Right renal cortex interstitium (tissue), 3 donors: ENCODE results near the gene CACNA1C. TPM values are rescaled to one million over a fixed set of nuclear protein-coding genes. Genes with fewer than 3 reads are reported as not detected.

Experiments used
- DNase-seq, 3 donors: peaks; one replicate each; pipeline ENCODE4 v3.0.0-alpha.2; 2013; ENCODE audit warnings: low read depth in 3 of 3, low spot score in 2 of 3
- polyA plus RNA-seq, 3 donors: library from polyadenylated mRNA; unstranded; fragments of 120-200 nt; gene quantifications; one replicate each; pipeline ENCODE4 v1.2.1, GENCODE V29; 2013; ENCODE audit not compliant: insufficient read length in 3 of 3

CACNA1C gene
- polyA plus RNA-seq, 3 donors, result 5.7 to 6.4 (median 5.8) TPM

DNA sequence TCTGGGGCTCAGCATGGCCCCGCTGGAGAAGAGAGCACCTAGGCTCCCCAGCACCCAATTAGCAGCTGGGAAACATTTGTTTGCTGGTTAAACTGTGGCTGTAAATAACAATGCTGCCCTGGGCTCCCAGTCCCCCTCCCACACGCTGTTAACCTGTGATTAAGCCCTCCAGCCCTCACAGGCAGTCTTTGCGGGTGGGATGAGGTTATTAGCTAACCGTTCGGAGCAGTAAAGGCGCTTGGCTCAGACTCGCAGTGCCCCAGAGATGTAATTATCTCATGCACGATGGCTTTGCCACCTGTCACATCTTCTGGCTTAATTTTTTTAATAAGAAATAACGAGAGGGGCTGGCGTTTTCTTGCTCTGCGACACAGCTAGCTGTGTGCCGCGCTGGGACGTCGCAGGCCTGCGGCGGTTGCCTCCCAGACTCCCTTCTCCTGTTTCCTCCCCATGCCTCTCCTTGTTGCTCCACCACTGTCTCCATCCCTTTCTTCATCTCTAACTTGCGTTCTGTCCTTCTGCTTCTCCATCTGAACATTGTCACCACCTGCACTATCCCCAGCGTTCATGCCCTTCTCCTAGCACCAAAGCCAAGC lies 502.8 kb downstream of the CACNA1C start:
- DNase-seq, result no peak

DNA sequence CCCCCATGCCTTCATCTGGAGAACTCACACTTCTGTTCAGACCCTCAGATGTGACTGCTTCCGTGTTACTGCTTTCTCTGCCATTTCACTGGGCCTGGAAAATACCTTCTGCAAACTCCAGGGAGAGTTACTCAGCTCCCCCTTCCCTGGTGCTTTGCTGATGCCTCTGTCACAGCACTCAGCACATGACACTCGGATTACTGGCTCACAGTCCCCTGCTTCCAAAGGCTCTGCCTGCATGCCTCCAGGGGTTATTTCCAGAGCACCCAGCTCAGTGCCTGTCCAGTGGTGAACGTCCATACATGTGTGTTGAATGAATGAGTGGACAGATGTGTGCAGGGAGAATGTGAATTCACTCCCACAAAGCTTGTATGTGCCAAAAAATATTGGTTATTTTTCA lies 504.8 kb downstream of the CACNA1C start:
- DNase-seq, result no peak

DNA sequence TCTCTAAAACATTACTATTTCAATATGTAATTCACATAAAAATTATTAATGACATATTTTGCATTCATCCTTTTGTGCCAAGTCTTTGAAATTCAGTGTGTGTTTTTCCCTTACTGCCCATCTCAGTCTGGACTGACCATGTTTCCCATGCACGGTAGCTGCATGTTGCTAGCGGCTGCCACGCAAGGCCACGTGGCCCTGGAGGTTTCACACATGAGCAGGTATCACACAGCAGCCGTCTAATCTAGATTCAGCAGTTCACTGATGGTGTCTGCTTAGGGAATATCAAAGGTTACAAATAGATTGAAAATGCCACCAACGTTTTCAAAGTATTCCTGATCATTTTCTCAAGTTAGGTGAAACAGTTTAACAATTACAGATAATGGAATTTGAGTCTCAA lies 507.1 kb downstream of the CACNA1C start:
- no peak for DNase-seq

DNA sequence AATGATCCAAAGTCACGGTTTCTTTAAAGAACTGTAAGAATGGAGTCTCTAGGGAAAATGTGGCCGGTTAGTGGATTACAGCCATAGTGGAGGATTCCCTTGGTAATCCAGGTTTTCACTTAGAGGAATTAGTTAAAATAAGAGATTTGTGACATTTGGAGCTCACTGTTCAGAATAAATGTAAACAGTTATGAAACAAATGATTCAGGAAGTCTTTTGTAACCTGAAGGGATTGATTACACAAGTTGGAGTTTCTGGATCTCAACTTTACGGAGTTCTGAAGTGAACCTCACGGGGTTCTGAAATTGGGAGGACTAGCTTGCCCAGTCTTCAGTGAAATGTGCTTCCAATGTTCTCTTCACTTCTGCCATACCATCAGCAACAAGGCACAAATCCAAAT lies 507.6 kb downstream of the CACNA1C start:
- no peak for DNase-seq

DNA sequence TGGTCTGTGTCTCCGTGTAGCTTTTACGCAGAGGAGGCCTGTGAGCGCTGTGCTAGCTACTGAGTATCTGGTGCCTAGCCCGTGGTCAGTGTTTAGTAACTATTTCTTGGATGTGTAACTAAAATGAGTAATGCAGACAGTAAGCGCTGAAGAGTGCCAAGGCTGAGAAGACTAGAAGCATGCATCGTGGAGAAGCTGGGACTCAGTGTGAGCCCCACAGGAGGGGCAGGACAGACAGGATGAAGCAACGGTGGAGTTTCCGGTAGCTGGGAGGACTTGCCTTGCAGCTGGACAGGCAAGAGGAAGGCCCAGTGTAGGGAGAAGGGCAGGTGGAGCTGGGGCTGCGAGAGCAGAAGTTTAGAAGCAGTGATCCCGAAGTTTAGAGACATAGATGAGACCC lies 508.6 kb downstream of the CACNA1C start:
- DNase-seq, result no peak

DNA sequence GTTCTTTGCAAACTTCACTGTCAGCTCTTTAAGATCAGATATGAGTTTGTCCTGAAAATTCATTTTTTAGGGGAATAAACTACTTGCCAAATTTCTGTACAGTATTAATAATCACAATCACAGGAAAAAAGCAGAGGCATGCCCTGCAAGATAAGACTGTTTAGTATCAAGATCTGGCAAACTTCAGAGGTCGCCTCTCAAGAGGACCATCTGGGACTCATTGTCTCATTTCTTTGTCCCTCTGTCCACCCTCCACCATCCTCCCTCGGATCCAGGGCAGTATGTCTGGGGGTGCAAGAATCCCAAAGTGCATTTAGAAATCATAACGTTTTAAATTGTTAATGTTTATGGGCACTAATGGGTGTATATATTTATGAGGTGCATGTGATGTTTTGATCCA lies 509.6 kb downstream of the CACNA1C start:
- DNase-seq, result no peak

DNA sequence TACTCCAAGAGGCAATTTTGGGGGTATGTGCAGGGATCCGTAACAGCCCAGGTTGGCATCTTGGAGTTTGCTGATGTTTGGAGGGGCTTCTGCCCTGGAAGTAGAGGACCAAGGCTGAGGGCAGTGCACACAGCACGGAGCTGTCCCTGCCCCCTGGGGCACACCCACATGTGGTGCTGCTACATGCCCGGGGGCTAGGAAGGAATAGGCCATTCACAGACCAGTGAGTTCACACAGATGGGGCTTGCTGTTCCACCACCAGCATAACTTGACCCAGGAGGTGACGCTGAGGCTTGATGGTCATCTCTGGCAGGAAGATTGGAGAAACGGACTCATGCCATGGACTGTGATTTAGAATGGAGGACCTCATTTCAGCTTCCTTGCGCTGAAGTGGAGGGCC lies 510.9 kb downstream of the CACNA1C start:
- no peak for DNase-seq

DNA sequence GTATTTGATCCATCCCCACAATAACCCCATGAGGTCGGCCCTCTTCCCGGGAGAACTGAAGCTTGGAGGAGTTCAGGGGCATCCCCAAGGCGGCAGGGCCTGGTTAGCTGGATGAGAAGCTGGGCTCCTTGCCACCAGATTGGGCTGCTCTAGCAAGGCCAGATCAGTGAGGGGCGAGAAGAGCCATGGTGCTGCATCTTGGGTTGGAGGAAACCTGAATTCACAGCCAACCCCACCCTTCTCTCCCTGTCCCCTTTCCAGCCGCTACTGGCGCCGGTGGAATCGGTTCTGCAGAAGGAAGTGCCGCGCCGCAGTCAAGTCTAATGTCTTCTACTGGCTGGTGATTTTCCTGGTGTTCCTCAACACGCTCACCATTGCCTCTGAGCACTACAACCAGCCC lies 513.4 kb downstream of the CACNA1C start:
- DNase-seq, result no peak

DNA sequence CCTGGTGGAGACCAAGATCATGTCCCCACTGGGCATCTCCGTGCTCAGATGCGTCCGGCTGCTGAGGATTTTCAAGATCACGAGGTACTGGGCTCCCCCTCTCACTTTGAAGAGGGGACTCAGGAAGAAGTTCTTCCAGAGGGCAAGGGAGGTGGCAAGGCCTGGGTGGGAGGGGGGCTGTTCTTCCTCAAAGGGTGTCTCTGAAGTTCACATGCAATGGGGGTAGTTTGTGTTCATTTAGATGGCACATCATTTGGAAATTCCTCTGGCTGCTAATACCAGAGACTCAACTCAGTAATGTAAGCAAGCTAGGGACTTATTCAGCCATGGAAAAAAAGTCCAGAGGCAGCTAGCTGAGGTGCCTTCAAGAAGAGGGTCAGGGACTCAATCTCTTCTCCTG lies 514.9 kb downstream of the CACNA1C start:
- DNase-seq, result no peak

DNA sequence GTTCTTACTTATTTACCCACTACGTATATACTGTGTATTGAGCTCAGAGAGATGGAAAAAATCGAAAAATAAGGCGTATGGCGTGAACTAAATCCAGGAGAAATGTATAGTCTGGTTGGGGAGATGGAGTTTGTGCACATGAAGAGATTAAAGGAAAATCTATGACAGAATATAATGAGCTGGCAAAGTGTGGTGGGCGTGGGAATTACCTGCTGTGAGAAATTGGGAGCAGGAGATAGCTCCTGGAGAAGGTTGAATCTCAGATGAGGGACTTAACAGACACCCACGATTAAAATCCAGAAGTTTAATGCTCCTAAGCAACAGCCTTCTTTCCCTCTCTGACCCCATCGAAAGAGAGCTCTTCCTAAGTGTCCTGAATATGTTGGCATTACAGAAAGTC lies 517.8 kb downstream of the CACNA1C start:
- DNase-seq, result no peak

DNA sequence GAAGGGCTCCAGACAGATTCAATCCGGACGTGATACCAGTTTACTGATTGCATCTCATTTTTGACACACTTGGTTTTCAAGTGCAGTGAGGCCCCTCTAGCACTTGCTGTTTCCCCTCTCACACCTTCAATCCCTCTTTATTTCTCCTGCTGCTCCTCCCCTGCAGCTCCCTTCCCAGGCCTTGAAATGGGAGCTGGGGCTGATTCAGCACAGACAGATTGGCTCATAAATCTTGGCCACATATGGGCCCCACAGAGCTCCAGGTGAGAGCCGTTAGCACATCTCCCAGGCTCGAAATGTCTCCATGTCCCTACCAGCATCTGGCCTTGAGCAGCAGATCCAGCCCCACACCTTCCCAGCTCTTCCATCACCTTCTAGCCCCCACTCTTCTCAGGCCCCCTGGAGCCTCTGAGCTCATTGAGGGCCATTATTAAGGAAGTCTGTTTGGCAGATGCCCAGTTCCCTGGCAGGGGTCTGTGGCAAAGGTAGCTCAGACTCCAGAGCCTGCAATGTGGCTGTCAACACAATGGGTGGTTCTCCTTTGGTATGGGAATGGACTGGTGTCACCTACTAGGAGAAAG lies 521.7 kb downstream of the CACNA1C start:
- no peak for DNase-seq

DNA sequence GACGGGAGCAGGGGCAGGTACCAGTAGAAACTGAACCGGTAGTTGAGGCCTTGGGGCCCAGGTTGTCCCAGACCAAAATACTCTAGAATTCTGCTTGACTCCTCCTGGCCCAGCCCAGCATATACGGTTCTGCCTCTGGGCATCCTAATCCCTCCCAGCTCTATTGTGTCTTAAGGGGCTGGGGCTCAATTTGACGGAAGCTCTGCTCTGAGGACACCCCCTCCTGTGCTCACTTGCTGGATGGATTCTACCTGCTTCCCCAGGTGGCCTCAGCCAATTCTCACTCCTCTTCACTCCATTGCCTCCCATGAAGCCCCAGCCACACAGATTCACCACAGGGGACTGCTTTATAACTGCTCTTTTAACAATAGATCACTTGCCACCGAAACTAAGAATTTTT lies 522.5 kb downstream of the CACNA1C start:
- no peak for DNase-seq

DNA sequence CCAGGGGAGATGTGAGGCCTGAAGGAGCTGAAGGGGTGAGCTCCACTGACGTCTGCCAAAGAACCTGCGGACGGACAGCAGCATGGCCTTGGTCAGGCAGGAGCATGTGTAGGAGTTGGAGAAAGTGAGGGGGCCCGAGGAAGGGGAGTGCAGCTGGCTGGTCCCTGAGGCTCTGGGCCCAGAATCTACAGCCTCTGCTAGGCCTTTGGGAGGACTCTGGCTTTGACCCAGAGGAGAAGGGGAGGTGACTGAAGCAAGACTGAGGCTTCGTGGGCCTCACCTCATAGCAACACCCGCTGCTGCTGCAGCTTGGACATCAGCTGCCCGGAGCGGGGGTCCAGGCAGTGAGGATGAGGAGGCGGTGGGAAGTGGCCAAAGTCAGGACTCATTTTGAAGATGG lies 525.4 kb downstream of the CACNA1C start:
- no peak for DNase-seq

DNA sequence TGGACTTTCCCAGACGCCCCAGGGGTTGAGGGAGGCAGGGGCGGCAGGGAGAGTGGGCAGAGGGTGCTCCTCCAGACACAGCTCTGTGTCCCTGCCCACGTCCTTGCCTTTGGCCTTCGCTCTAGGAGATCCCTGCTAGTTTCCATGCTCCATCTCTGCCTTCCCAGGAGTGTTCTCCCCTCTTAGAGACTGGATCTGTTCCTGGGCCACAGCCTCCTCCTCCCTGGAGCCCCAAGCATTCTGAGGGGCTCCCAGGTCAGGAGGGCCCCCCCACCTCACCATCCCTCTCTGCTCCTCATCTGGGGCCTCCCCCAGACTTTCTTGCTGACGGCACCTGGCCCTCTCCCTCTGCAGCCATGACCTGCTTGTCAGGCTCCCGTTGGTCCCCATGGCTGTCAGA lies 526.0 kb downstream of the CACNA1C start:
- DNase-seq, result no peak

DNA sequence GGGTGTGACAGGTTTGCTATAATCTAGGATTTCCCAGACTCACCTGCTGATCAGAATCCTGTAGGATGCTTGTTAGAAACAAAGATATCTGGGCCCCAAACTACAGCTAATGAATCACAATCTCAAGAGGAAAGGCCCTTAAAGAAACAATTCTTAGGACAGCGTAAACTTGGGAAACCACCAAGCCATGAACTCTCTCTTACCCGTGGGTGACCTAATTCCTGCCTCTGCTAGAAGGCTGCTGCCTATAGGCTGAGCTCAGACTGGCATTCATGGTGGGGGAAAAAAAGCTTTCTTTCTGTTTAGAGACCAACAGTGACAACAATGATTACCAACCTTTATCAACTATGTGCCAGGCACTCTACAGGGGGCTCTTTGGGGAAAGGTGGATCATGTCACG lies 528.0 kb downstream of the CACNA1C start:
- DNase-seq, result no peak

DNA sequence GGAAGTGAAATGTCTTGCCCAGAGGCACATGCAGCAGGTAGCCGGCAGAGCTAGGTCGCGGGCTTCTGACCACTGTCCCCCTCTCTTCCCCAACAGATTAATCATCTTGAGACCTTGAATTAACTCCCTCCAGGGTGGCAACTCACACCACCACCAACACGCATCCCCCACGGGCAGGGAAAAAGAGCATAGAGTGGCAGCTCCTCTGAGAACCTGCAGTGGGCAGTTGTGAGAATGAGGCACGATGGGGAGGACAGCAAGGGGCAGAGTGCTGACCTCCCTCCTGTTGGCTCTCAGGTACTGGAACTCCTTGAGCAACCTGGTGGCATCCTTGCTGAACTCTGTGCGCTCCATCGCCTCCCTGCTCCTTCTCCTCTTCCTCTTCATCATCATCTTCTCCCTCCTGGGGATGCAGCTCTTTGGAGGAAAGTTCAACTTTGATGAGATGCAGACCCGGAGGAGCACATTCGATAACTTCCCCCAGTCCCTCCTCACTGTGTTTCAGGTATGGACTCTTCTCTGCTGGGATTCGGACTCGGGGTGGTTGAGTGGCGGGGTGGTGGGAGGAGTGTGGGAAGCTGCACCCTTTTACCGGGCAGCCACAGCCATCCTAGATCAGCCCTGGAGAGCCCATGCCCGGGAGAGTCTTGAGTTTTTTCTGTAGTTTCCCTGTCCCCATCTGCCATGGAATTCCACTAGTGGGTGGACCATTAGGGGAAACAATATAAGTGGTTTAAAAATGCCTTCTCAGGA lies 528.7 kb downstream of the CACNA1C start:
- no peak for DNase-seq

DNA sequence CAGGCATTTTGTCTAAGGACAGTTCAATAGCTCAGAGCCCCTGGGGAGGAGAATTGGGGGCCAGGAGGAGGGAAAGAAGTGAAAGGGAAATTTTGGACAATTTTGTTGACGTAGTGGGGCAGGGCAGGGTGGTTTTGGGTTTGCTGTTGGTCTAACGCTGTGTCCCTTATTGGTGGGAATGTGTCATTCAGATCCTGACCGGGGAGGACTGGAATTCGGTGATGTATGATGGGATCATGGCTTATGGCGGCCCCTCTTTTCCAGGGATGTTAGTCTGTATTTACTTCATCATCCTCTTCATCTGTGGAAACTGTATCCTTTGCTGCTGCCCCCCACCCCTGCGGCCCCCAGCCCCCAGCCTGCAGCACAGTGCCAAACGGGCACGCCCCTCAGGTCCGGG lies 529.8 kb downstream of the CACNA1C start:
- DNase-seq, result no peak

DNA sequence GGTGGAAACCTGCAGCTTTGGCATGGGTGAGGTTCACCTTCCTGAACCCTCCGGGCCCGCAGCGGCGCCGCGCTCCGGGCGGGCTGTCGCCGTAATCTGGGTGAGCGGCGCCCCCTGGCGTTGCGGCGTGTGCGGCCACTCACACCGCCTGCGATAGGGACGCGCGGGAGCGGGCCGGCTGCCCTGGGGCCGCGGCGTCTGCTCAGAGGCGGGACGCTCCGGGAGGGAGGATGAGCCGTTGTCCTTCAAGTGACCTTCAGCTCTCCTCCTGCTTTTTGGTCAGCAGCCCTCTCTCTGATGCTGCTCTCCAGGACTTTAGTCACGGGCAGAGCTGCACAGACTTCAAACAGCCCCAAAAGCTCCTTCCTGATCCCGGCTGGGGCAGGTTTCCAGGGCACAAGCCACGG lies 530.3 kb downstream of the CACNA1C start:
- peak; percentile 14 to 35 (median 34) for DNase-seq

DNA sequence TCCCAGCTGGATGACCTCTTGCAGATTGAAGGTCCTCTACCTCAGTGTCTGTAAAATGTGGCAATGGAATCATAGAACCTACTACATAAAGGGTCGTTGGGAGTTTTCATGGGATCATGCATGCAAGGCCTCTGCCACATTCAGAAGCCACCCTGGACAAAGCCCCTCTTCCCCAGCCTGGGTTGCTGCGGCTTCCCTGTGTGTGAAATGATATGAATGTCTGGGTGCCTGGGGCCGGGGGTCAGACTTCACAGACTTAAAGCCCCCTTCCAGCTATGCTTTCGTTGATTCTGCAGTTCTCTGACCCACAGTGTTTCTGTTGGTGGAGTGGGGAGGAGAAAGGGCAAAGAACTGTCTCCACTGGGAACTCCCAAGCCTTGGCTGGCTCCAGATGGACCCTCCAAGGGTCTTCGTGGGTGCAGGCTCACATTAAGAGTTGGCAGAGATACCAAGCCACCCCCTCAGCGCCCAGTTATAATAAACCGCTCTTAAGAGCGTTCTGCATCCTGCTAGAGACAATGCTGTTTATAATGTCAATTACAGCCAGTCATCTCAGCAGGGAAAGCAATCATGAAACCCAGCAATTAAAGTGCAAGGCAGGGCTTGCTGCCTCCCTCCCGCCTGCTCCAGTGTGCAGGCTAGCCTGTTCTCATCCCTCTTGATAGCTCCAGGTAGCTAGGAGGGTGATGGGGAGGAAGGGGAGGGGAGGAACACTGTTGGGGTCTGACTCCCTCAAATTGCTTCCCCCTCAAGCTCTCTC lies 531.0 kb downstream of the CACNA1C start:
- DNase-seq, result no peak

DNA sequence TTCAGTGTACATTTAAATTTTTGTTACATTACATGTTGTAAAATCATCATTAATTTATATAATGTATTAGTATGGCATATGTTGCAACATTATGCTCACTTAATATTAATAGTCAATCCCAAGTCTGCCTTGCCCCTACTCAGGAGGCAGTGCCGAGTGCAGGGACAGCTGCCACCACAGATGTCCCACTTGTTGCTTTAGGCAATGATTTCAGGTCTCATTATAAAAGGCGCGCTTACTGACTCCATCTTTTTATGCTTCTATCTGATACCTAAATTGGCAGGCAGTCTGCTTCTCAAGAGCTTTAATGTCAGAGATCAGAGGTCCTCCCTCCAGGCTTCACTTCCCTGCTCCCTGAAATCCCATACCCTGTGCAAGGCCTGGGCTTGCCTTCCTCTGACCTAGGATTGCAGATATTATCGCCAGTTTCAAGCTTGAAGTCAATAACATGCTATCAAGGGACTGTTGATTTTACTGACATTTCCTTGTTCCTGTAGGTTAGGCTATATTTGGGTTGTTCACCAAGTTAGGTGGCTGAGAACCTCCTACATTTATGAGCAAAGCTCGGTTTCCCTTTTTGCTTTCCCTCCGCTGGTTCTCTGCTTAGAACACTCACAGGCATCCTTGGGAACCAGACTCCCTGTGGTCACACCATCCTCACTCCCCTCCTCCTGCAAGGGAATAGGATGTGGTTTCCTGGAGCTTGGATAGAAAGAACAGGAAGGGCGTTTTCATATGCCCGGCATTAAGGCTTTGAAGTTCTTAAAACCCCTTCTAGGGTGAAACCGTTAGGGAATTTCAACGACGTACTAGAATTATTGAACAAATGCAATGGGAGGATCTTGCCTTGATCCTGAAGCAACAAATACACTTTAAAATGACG lies 533.6 kb downstream of the CACNA1C start:
- DNase-seq, result no peak

DNA sequence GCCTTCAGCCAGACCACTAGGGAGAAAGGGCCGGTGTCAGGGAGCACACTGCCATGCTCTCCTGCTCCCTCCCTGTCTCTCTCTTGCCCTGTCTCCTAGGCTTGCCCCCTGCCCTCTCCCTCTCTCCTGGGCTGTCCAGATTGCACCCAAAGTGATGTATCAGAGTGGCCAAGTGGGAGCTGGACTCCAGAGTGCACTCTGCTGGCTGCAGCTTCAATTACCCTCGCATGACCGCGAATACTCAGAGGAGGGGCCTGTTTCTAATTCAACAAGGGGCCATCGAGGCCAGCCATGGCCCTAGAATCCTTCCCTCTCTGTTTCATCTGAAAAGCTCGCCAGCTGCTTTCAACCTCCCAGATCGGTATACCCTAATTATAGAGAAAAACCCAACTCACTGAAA lies 535.6 kb downstream of the CACNA1C start:
- DNase-seq, result no peak
